Suprapubic skin (tissue), 4 donors: ENCODE measurements around the gene CHRNA10. TPM values are rescaled to one million over a fixed set of nuclear protein-coding genes. Genes with fewer than 3 reads are reported as not detected.

Experiments
- DNase-seq, 2 donors: peaks; one replicate each; pipeline ENCODE4 v3.0.0-alpha.2; 2019; ENCODE audit warnings: low spot score in 2 of 2
- H3K27ac ChIP-seq: fragments of 200-600 bp; sonication (generic); one replicate; pipeline ENCODE4 v1.5.1; 2019
- H3K27me3 ChIP-seq: fragments of 200-600 bp; sonication (generic); one replicate; pipeline ENCODE4 v1.5.1; 2019
- H3K36me3 ChIP-seq: fragments of 200-600 bp; sonication (generic); one replicate; pipeline ENCODE4 v1.5.1; 2019
- H3K4me1 ChIP-seq: fragments of 200-600 bp; sonication (generic); one replicate; pipeline ENCODE4 v1.5.1; 2019
- H3K4me3 ChIP-seq: fragments of 200-600 bp; sonication (generic); one replicate; pipeline ENCODE4 v1.5.1; 2019; ENCODE audit warnings: mild to moderate bottlenecking
- H3K9me3 ChIP-seq: fragments of 200-600 bp; sonication (generic); one replicate; pipeline ENCODE4 v1.5.1; 2019
- EP300 ChIP-seq: sonication (generic); formaldehyde crosslinking; IDR thresholded peaks from one replicate; pipeline ENCODE4 v1.6.1; 2017; ENCODE audit warnings: antibody characterized with exemption
- POLR2A ChIP-seq, 2 donors: fragments of 450-650 bp; IDR thresholded peaks; one replicate each; pipeline ENCODE4 v1.6.1; 2017; ENCODE audit warnings: antibody characterized with exemption in 2 of 2, mild to moderate bottlenecking in 2 of 2, moderate library complexity in 2 of 2
- POLR2AphosphoS5 ChIP-seq, 3 donors: sonication (generic); formaldehyde crosslinking; IDR thresholded peaks; one replicate each; pipeline ENCODE4 v1.6.1; 2017; ENCODE audit warnings: antibody characterized with exemption in 3 of 3
- WGBS: methylation state at CpG from one replicate; pipeline ENCODE4 v1.1.5; 2018; 5-methylcytosine and 5-hydroxymethylcytosine counted together
- total RNA-seq, 4 donors: library from RNA; depleted of rRNA; stranded (reverse); fragments of >200 nt; gene quantifications; one replicate each; pipeline ENCODE4 v1.1.0, GENCODE V29; 2016
- TF ChIP-seq, protein P1 (sequence below), 2 donors: fragments of 200-600 bp in 1 of 2; fragments of 450-650 bp in 1 of 2; sonication (generic) in 1 of 2; IDR thresholded peaks; one replicate each; pipeline ENCODE4 v1.5.1; 2016 to 2019; ENCODE audit warnings: antibody characterized with exemption in 2 of 2, mild to moderate bottlenecking in 1 of 2, moderate library complexity in 1 of 2

The CHRNA10 gene
- total RNA-seq, 4 donors from 2014 or later = 0.73 to 2.3 (median 0.89) TPM; not detected in 1

DNA sequence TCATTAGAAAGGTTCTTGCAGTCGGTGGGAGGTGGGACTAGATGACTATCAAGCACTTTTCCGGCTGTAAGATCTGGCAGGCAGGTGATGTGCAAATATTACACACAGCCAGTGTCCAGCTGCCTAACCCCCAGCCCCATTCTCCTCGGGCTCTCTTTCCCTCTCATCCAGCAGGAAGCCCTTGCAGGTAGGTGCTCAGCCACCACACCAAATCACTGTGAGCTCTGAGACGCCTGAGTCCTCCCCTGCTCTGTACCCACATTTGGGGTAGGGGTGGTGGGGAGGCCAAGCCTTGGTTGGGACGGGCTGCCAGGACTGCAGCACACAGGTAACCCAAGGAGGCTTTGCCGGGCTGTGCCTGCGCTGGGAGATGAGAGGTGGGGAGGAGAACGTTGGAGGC lies 30.0 kb downstream of the CHRNA10 start:
- H3K4me3 ChIP-seq = no peak overlapping the region
- TF ChIP-seq EP300 (no peak), POLR2A (IDR thresholded peaks at IDR 0.05) (no peak), POLR2AphosphoS5 (IDR thresholded peaks at IDR 0.05) (no peak)
- TF ChIP-seq, protein P1, sequence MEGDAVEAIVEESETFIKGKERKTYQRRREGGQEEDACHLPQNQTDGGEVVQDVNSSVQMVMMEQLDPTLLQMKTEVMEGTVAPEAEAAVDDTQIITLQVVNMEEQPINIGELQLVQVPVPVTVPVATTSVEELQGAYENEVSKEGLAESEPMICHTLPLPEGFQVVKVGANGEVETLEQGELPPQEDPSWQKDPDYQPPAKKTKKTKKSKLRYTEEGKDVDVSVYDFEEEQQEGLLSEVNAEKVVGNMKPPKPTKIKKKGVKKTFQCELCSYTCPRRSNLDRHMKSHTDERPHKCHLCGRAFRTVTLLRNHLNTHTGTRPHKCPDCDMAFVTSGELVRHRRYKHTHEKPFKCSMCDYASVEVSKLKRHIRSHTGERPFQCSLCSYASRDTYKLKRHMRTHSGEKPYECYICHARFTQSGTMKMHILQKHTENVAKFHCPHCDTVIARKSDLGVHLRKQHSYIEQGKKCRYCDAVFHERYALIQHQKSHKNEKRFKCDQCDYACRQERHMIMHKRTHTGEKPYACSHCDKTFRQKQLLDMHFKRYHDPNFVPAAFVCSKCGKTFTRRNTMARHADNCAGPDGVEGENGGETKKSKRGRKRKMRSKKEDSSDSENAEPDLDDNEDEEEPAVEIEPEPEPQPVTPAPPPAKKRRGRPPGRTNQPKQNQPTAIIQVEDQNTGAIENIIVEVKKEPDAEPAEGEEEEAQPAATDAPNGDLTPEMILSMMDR (IDR thresholded peaks at IDR 0.05) = no peak
- no peak overlapping the region for H3K27ac ChIP-seq
- no peaks in the 10 kb centered on the region for H3K27me3 ChIP-seq
- WGBS = 57% methylated on average over 7 of the region's 8 CpGs
- no peak for DNase-seq
- peaks cover 16% of the 10 kb centered on the region for H3K4me1 ChIP-seq
- no peaks in the 10 kb centered on the region for H3K36me3 ChIP-seq
- H3K9me3 ChIP-seq = no peaks in the 10 kb centered on the region

DNA sequence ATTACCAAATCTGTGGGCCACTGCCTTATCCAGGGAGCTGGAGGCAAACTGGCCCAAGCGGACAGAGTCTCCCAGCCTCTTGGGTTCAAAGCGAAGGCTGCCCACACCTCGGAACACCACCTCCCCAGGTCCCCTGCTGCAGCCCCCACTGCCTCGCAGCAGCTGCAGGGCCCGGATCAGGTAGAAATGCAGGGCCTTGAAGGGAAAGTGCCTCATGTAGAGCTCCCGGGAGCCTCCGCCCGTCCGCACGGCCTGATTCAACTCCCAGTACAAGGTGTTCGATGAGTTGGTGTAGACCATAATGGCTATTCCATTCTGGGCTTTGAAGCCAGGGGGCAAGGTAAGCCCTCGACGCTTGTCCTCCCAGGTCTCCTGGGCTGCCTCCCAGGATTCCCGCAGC lies 31.3 kb downstream of the CHRNA10 start:
- Histone ChIP-seq H3K4me1 (peaks cover 16% of the 10 kb centered on the region), H3K27ac (no peak overlapping the region), H3K36me3 (no peaks in the 10 kb centered on the region), H3K4me3 (no peak overlapping the region), H3K27me3 (no peaks in the 10 kb centered on the region), H3K9me3 (no peaks in the 10 kb centered on the region)
- 93% methylated on average over 9 of the region's 14 CpGs for WGBS
- TF ChIP-seq POLR2AphosphoS5 (IDR thresholded peaks at IDR 0.05) (no peak), EP300 (no peak), POLR2A (IDR thresholded peaks at IDR 0.05) (no peak)
- TF ChIP-seq, protein P1 (IDR thresholded peaks at IDR 0.05) = no peak
- DNase-seq = no peak

DNA sequence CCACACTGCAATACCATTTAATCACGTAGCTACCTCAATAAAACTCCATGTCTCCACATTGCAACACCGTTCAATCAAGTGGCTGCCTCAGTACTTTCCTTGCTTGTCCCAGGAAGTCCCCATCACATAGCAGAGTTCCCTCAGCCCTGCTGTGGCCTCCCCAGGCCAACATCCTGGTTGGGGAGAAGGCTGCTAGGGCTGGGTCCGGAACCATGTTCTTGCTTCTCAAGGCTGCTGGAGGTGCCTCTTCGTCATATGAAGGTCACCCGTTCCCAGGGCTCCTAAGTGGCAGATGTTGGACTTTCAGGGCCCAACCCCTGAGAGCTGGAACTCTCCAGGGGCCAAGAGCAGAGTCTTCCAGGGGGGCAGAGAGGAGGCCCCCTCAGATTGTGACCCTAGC lies 32.7 kb downstream of the CHRNA10 start:
- Histone ChIP-seq H3K4me3 (no peak overlapping the region), H3K4me1 (peaks cover 15% of the 10 kb centered on the region), H3K27me3 (no peaks in the 10 kb centered on the region), H3K36me3 (no peaks in the 10 kb centered on the region), H3K9me3 (no peaks in the 10 kb centered on the region), H3K27ac (no peak overlapping the region)
- TF ChIP-seq EP300 = no peak
- no peak for TF ChIP-seq POLR2AphosphoS5 (IDR thresholded peaks at IDR 0.05)
- TF ChIP-seq, protein P1 (IDR thresholded peaks at IDR 0.05) = no peak
- no peak for TF ChIP-seq POLR2A (IDR thresholded peaks at IDR 0.05)
- no peak for DNase-seq
- 91% methylated on average over 5 of the region's 5 CpGs for WGBS

DNA sequence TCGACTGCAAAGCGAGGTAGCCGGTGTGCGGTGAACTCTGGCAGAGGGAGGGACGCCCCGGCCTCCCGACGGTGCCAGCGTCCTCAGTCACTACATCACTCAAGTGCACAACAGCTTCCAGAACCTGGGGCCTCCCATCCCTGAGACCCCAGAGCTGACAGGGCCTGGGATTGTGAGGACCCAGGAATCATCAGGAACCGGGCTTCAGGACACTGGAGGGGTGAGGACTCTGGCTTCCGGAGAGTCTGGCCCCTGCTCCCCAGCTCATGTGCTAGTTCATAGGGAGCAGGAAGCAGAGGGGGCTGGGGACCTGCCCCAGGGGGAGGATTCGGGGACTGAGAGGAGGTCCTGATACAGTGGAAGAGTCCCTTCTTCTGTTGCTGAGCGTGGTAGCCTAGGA lies 34.0 kb downstream of the CHRNA10 start:
- no peak for TF ChIP-seq POLR2A (IDR thresholded peaks at IDR 0.05)
- TF ChIP-seq EP300 = no peak
- no peak for TF ChIP-seq POLR2AphosphoS5 (IDR thresholded peaks at IDR 0.05)
- TF ChIP-seq, protein P1 (IDR thresholded peaks at IDR 0.05) = no peak
- Histone ChIP-seq H3K4me1 (peaks cover 2% of the 10 kb centered on the region), H3K27ac (no peak overlapping the region), H3K9me3 (no peaks in the 10 kb centered on the region), H3K36me3 (no peaks in the 10 kb centered on the region), H3K27me3 (no peaks in the 10 kb centered on the region), H3K4me3 (no peak overlapping the region)
- no peak for DNase-seq
- 80% methylated on average over 10 of the region's 13 CpGs for WGBS

DNA sequence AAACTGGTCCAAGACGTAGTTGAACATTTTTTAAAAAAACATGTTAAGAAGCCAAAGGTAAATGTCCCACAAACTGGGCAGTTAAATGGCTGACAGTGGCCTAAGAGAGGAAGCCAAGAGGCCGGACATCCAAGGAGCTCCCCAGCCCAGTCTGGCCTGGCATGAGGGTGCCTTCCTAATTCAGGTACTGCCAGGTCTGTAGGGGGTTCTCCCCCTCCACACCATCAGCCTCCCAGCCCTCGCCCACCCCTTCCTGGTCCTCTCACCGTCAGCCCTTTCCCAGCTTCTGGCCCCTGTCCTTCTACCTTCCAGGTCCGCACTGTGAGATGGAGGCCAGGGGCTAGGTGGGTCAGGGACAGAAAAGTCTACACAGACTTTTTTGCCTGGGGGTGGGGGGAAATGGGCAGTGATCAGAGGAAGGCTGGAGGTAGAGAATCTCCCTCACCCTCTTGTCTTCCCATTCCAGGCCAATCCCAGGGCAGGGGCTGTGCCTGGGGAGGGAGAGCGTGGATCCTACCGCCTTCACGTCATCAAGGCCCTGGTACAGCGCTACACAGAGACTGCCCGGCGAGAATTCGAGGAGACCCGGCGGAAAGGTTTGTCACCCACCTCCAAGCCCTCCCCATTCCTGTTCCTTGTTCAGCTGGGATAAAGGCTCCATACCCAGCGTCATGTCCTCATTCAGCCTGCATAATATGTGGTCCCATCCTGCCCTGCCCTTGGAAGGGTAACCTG lies 35.4 kb downstream of the CHRNA10 start:
- H3K4me3 ChIP-seq = no peak overlapping the region
- no peaks in the 10 kb centered on the region for H3K27me3 ChIP-seq
- TF ChIP-seq EP300 = no peak
- TF ChIP-seq POLR2AphosphoS5 (IDR thresholded peaks at IDR 0.05) = no peak
- no peak for TF ChIP-seq POLR2A (IDR thresholded peaks at IDR 0.05)
- TF ChIP-seq, protein P1 (IDR thresholded peaks at IDR 0.05) = no peak
- H3K36me3 ChIP-seq = no peaks in the 10 kb centered on the region
- no peak overlapping the region for H3K27ac ChIP-seq
- 96% methylated on average over 13 of the region's 15 CpGs for WGBS
- no peaks in the 10 kb centered on the region for H3K4me1 ChIP-seq
- no peaks in the 10 kb centered on the region for H3K9me3 ChIP-seq
- peak in 1 of 2 donors; percentile 40 for DNase-seq
